Neural crest cell (in vitro differentiated cells): ENCODE measurements around the gene NDRG3. TPM values are rescaled to one million over a fixed set of nuclear protein-coding genes. Genes with fewer than 3 reads are reported as not detected.

ENCODE experiments used
- DNase-seq: peaks from one replicate; pipeline ENCODE4 v3.0.0; 2021; ENCODE audit warnings: low read depth, mixed read lengths, low spot score
- H3K27ac Mint-ChIP-seq: one replicate; pipeline ENCODE4 v1.8.0; 2021; ENCODE audit warnings: mild to moderate bottlenecking, mixed read lengths; ENCODE audit not compliant: unreplicated experiment
- H3K27me3 Mint-ChIP-seq: 2 replicates; pipeline ENCODE4 v1.8.0; 2021; ENCODE audit warnings: low read depth, mild to moderate bottlenecking, mixed read lengths
- H3K36me3 Mint-ChIP-seq: 2 replicates; pipeline ENCODE4 v1.8.0; 2021; ENCODE audit warnings: low read depth, mild to moderate bottlenecking, mixed read lengths
- H3K4me1 Mint-ChIP-seq: 2 replicates; pipeline ENCODE4 v1.8.0; 2021; ENCODE audit warnings: mixed read lengths
- H3K4me3 Mint-ChIP-seq: one replicate; pipeline ENCODE4 v1.8.0; 2021; ENCODE audit warnings: mild to moderate bottlenecking, mixed read lengths
- H3K9me3 Mint-ChIP-seq: 2 replicates; pipeline ENCODE4 v1.8.0; 2021; ENCODE audit warnings: mixed read lengths
- total RNA-seq: library from RNA; stranded (reverse); gene quantifications from 2 replicates; pipeline ENCODE4 v1.2.1, GENCODE V29; 2021
- TF ChIP-seq, protein P1 (sequence below): fragments of 200-600 bp; sonication (generic); conservative IDR thresholded peaks from 2 replicates; pipeline ENCODE4 v1.5.0; 2021; ENCODE audit warnings: antibody characterized with exemption, mild to moderate bottlenecking

Gene NDRG3
- total RNA-seq, 1 donor from 2014 or later, result 34.9 TPM

DNA sequence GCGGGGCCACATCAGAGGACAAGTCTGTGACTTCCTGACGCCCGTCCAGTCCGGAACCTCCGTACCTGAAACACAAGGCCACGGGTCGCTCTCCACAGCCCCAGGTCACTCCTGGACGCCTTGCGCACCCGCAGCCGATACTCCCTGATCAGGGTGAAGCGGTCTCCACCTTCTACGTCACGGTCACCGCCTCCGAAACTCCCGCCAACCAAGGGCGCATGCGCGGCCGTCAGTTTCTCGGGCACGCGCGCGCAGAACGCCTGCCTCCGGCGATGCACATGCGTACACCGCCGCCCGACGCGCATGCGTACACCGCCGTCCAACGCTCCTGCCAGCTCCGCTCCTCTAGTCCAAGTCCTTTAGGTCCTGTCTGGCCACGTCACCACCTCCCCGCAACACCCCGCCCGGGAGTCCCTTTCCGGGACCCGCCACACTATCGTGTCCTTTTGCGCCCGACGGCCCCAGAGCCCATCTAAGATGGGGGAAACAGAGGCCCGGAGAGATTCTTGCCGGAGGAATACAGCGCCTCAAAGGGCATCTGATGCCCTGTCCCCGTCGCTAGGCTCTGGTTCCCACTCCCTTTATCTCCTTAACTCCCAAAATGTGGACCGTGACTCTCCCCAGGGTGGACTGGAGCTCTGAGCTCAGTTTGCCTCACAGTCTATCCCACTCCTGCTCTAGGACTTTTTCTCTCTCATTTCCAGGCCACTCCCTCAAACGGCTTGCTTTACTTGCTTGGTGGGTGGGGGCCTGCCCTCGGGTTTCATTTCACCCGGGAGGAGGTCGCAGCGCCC lies 27.9 kb upstream of the NDRG3 start, which contains the start of gene DSN1:
Gene DSN1, minus strand, starts transcription at position 167 of the 794 bp plus-strand sequence. CDS start 2,305 bp downstream, outside the sequence.
- Mint-ChIP-seq H3K9me3 (no peaks in the 10 kb centered on the region), H3K27me3 (peaks cover 3% of the 10 kb centered on the region), H3K36me3 (no peaks in the 10 kb centered on the region), H3K27ac (peak within 1 kb of the TSS; percentile 94), H3K4me3 (peak within 1 kb of the TSS; percentile 89), H3K4me1 (peaks cover 41% of the 10 kb centered on the region)
- TF ChIP-seq, protein P1, sequence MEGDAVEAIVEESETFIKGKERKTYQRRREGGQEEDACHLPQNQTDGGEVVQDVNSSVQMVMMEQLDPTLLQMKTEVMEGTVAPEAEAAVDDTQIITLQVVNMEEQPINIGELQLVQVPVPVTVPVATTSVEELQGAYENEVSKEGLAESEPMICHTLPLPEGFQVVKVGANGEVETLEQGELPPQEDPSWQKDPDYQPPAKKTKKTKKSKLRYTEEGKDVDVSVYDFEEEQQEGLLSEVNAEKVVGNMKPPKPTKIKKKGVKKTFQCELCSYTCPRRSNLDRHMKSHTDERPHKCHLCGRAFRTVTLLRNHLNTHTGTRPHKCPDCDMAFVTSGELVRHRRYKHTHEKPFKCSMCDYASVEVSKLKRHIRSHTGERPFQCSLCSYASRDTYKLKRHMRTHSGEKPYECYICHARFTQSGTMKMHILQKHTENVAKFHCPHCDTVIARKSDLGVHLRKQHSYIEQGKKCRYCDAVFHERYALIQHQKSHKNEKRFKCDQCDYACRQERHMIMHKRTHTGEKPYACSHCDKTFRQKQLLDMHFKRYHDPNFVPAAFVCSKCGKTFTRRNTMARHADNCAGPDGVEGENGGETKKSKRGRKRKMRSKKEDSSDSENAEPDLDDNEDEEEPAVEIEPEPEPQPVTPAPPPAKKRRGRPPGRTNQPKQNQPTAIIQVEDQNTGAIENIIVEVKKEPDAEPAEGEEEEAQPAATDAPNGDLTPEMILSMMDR, result no peak
- peak; percentile 99 for DNase-seq

DNA sequence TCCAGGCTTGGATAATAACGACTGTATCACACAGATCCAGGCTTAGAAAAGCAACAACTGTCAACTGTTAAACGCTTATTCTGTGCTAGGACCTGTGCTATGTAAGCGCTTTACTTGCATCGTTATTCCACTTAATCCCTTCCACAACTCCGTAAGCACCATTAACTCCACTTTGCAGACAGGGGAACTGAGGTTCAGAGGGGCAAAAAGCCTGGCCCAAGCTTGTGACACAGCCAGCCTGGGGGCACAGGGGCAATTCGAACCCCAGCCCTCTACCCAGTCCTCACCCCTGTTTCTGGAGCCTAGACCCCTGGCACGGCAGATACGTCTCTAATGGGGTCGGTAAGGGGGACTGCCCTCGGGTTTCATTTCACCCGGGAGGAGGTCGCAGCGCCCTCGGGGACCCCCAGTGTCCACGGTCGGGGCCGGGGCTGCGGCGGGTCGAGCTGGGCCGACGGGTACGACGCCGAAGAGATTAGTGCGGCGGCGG lies 27.3 kb upstream of the NDRG3 start:
- DNase-seq, result no peak
- Mint-ChIP-seq H3K4me1 (peaks cover 42% of the 10 kb centered on the region), H3K27me3 (peaks cover 3% of the 10 kb centered on the region), H3K9me3 (no peaks in the 10 kb centered on the region), H3K4me3 (peak overlapping the region; percentile 89), H3K36me3 (no peaks in the 10 kb centered on the region), H3K27ac (peak overlapping the region; percentile 94)
- TF ChIP-seq, protein P1, result no peak

DNA sequence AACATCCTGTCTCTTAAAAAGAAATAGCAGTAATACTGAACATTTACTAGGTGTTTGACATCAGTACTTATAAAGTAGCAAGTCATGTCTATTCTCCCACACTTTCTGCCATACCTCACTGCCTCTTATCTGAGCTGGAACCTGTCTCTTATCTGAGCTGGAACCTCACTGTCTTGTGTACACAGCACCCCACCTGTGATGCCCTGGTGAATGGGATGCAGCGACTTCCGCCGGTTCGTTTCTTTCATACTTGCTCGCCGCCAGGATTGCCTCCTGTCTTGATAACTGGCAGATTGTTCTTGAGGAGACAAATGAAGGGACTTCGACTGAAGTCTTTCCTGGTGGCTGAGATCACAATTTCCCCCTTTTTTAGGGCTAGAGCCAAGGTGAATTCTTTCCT lies 24.8 kb upstream of the NDRG3 start:
- Mint-ChIP-seq H3K4me3 (peak overlapping the region; percentile 51), H3K9me3 (no peaks in the 10 kb centered on the region), H3K27me3 (peaks cover 3% of the 10 kb centered on the region), H3K4me1 (peaks cover 42% of the 10 kb centered on the region), H3K27ac (peak overlapping the region; percentile 4), H3K36me3 (no peaks in the 10 kb centered on the region)
- DNase-seq, result no peak
- TF ChIP-seq, protein P1, result no peak

DNA sequence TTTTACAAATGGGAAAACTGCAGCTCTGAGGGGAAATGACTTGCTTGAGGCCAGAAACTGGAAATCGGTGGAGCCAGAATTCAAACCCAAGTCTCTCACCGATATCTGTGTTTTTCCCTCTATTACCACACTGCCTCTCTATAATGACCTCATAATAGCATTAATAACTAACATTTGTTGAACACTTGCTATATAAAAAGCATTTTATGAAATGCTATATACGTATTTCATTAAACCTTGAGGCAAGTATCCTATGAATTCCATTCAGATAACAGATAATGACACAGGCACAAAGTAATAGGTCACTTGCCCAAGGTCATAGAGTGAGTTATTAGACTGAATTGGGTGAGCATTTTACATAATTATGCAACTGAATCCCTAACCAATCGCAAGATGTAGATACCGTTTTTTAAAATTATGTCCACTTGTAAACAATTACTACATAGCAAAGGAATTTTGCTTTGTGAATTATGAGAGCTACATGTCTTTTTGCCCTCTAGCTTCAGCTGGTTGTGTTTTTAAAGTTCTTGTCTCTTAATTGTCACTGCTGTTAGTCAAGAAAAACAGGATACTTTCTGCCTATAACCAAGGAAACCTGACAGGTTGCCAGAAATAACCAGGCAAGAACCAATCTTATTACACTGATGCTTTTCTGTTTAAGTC lies 23.0 kb upstream of the NDRG3 start:
- TF ChIP-seq, protein P1, result no peak
- DNase-seq, result no peak
- Mint-ChIP-seq H3K4me3 (no peak overlapping the region), H3K4me1 (peaks cover 32% of the 10 kb centered on the region), H3K27me3 (peaks cover 3% of the 10 kb centered on the region), H3K36me3 (no peaks in the 10 kb centered on the region), H3K27ac (no peak overlapping the region), H3K9me3 (no peaks in the 10 kb centered on the region)

DNA sequence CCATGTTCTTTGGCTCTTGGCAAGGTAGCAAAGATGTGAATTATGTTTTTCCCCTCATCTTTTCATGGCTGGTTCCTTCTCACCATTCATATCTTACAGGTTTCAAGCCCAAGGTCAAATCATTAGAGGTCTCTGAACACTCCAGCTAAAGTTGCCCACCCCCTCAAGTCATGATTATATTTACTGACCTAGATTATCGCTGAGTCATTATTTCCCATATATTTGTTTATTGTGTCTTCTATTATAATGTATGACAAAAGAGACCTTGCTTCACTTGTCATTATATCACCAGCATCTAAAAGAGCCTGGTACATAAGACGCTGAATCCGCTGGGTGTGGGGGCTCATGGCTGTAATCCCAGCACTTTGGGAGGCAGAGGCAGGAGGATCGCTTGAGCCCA lies 15.2 kb upstream of the NDRG3 start:
- Mint-ChIP-seq H3K27me3 (no peaks in the 10 kb centered on the region), H3K36me3 (no peaks in the 10 kb centered on the region), H3K4me1 (no peaks in the 10 kb centered on the region), H3K27ac (peak overlapping the region; percentile 27), H3K9me3 (no peaks in the 10 kb centered on the region), H3K4me3 (no peak overlapping the region)
- DNase-seq, result no peak
- TF ChIP-seq, protein P1, result no peak
